H1 (cell line): ENCODE results near the gene SURF1. TPM values are rescaled to one million over a fixed set of nuclear protein-coding genes. Genes with fewer than 3 reads are reported as not detected.

Experiments used
- BRCA1 ChIP-seq: IDR thresholded peaks from 2 replicates; pipeline ENCODE4 v1.6.1; 2012; ENCODE audit warnings: low read depth, low read length, improper control_type of control experiment
- CHD2 ChIP-seq: IDR thresholded peaks from 2 replicates; pipeline ENCODE4 v1.6.1; 2012; ENCODE audit warnings: low read length, improper control_type of control experiment
- EZH2 ChIP-seq: fragments of 200-600 bp; sonication (generic); IDR thresholded peaks from 2 replicates; pipeline ENCODE4 v1.7.1; 2012; ENCODE audit warnings: low read depth, mild to moderate bottlenecking, moderate library complexity, low read length, inconsistent platforms; ENCODE audit not compliant: severe bottlenecking
- FOSL1 ChIP-seq: IDR thresholded peaks from 2 replicates; pipeline ENCODE4 v1.6.1; 2011; ENCODE audit warnings: mild to moderate bottlenecking, low read depth, low read length, moderate library complexity; ENCODE audit not compliant: insufficient read depth
- KDM1A ChIP-seq: fragments of 200-600, 300-600 bp; sonication (generic); IDR thresholded peaks from 2 replicates; pipeline ENCODE4 v1.7.1; 2016; ENCODE audit warnings: mild to moderate bottlenecking, low read length, borderline replicate concordance
- KDM5A ChIP-seq: fragments of 200-600 bp; IDR thresholded peaks from 2 replicates; pipeline ENCODE4 v1.7.1; 2012; ENCODE audit warnings: mild to moderate bottlenecking, low read length, inconsistent platforms, mixed read lengths
- RFX5 ChIP-seq: IDR thresholded peaks from 2 replicates; pipeline ENCODE4 v1.6.1; 2011; ENCODE audit warnings: low read depth, low read length, improper control_type of control experiment, borderline replicate concordance
- RNF2 ChIP-seq: fragments of 200-900, 300-1000 bp; sonication (generic); IDR thresholded peaks from 2 replicates; pipeline ENCODE4 v1.7.1; 2016; ENCODE audit warnings: borderline replicate concordance, low read depth, mild to moderate bottlenecking, antibody characterized with exemption, low read length; ENCODE audit not compliant: poor library complexity, severe bottlenecking; ENCODE audit errors: missing control alignments
- polyA plus RNA-seq, 7 experiments: library from polyadenylated mRNA; depleted of rRNA in 3 of 7; stranded (reverse) in 5 of 7; unstranded in 2 of 7; fragments of >200 nt in 5 of 7; fragments of 200-250 nt in 2 of 7; gene quantifications; 1 replicate in 5 of 7; 2 replicates in 1 of 7; 4 replicates in 1 of 7; pipeline versions ENCODE4 v1.2.1 to v1.2.3, GENCODE V29; 2011 to 2013; ENCODE audit warnings: missing spikeins in 2 of 7, mixed read lengths in 2 of 7
- total RNA-seq: library from RNA; stranded (reverse); fragmentation: NEBNext Ultra II Directional; extraction: Animal tissue kit (Norgen Biotek cat#: 25700); gene quantifications from 2 replicates; pipeline ENCODE4 v1.2.1, GENCODE V29; 2021

The SURF1 gene
- total and polyA plus RNA-seq, 2 of the 8 experiments (the other 6 are each of a cell fraction or from before 2014, with no cell fraction given), result 43.1 to 44.7 TPM

- TF ChIP-seq FOSL1 (no peak), EZH2 (no peak), RNF2 (no peak), CHD2 (no peak), KDM5A (no peak), RFX5 (no peak), KDM1A (no peak), BRCA1 (no peak)
Measured at GRCh38 chr9:133369933-133370332, 13.6 kb upstream of the SURF1 start (continued).
